ENCODE results near the gene CABCOCO1.

Gene CABCOCO1, protein sequence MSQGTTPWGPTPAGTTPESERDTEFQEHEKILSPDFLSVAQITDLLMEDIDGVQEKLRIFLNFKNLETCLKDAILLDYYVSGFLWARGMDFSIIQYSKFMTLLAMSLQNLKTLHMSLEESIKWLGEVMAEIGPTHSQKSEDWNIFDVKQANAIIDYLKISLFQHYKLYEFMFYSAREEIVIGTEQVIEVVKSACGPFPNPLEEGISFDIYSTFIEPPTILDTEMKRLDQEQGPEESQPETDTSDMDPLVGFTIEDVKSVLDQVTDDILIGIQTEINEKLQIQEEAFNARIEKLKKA

DNA sequence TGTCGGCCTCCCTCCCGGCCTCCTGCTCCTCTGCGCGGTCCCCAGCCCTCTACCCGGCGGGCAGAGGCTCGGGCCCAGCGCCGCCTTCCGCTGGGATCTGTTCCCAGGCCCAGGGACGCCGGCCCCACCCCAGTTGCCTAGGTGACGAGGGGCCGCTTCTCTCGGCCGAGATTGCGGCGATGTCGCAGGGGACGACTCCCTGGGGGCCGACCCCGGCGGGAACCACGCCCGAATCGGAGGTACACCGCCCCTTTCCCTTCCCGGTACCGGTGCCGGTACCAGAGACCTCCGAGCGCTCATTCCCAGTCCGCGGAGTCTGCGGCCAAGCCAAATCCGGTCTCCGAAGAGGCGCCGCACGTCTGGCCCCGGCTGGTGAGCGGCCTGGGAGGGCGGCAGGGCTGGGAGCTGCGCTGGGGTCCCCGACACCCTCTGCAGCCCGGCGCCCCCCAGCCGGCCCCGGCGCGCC lies at the start of gene CABCOCO1:
TSS of gene CABCOCO1 (plus strand) at position 136 of the 466 bp plus-strand sequence. CDS start at position 180, 44 bp downstream.
- DNase-seq (ENCODE audit: low read depth in 3 of 3) = no peak

DNA sequence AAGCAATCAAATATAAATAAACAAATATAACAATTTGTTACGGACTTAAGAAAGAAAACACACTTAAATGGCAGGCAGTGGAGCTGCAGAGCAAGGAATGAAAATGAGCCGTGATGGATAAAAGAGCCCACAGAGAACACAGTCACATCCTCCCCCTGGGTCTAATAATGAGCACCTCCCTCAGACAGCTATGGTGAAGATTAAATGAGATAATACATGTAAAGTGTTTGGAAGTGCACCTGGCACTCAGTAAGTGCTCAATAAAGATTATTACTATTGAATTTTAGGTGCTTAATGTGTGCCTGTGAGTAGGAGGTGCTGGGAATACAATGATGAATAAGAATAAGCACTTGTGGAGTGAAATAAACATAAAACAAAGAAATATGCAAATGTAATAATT lies 49.1 kb upstream of the CABCOCO1 start:
- no peak for DNase-seq (ENCODE audit: low read depth in 3 of 3)

DNA sequence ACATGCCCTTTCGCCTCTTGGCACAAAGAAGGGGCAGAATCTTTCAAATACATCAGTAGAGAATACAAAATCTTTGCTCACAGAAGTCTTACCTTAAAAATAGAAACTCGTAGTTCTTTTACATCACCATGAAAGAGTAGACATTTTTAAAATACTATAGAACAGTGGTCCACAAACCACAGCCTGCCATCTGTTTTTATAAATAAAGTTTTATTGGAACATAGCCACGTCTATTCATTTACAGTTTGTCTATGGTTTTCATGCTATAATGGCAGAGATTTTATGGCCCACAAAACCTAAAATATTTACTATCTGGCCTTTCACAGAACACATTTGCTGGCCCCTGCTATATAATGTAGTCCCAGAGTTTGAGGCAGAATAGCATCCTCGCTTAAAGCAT lies 46.1 kb upstream of the CABCOCO1 start:
- no peak for DNase-seq (ENCODE audit: low read depth in 3 of 3)

DNA sequence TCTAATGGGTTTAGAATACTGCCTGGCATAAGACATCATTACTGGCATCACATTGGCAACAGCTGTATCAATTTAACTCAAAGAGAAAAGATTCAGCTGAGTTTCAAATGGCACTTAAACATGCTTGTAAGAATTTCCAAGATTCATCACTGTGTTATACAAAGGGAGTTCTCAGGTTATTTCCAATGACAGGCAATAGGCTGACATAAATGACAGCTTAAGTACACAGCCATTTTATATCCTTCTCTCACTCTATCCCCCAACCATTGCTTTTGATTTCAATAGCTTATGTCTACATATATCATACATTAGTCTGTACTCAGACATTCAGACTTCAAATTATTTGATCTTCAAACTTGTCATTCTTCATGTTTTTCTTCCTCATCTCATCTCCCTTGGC lies 45.5 kb upstream of the CABCOCO1 start:
- DNase-seq (ENCODE audit: low read depth in 3 of 3) = no peak

DNA sequence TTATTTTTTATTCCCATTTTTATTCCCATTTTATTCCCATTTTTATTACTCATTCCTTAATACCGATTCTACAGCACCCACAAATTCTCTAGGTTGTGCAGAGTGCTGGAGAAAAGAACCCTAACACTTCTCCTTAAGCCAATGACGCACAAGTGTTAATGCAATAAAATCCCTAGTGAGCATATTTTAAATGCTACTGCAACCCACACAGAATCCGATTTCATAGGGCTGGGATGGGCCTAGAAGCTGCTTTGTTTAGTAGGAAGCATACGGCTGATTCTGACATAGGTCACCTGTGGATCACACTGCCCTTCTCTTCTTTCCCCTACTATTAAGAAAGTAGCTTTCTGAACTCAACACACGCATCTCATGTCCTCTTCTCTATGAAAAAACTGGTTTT lies 45.1 kb upstream of the CABCOCO1 start:
- DNase-seq (ENCODE audit: low read depth in 3 of 3) = no peak

DNA sequence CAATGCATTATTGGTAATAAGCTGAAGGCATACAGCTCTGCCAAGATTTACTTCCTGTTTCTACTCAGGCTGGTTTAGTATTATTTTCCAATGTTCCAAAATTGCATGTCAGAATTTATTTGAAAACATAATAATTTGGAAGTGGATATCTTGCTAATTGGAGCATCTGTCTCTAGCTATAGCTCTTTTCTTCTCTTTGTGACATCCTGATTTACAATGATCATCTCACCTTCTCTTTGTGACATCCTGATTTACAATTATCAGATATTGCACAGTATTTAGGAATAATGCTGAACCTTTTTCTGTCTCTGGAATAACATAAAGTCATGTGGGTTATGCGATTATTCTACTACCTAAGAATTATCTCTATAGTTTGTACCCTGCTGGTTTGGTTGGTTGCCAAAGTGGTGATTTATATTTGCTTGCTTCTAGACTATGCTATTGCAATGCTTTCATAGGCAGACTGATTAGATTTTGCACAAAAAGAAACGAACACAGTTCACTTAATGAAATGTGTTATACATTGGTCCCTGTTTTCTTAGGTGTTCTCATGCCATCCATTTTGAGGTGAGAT lies 44.3 kb upstream of the CABCOCO1 start:
- DNase-seq (ENCODE audit: low read depth in 3 of 3) = no peak

DNA sequence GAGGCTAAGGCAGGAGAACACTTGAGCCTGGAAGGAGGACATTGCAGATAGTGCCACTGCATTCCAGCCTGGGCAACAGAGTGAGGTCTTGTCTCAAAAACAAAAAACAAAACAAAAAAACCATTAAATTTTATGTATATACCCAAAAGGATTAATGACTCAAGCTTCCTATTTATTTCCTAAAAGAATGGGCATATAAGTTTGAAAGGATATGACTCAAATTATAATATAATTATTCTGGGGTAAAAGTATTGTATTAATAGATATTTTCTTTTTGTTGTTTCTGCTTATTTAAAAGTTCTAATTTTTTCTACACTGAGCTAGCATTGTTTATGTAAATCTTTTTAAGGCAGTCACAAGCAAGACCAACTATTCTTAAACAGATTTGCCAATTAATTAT lies 42.2 kb upstream of the CABCOCO1 start:
- DNase-seq (ENCODE audit: low read depth in 3 of 3) = no peak

DNA sequence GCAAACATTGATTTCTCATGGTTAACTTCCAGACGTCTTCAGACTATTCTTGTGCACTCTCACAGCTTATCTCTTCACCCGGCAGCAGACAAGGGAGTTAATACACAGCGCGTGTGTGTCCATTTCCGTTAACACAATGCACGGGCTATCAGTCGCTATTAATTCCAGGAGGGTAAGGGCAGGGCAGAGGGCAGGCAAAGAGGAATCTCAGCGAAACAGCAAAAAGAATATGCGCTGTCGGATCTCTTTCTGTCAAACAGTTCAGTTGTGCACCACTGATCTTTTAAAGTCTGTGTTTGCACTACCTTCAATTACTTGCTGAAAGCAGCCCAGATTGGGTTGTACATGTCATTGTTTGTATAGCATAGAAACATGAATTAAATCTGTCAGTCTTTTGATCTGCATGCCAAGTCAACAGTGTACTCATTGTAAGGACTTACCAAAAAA lies 41.1 kb upstream of the CABCOCO1 start:
- no peak for DNase-seq (ENCODE audit: low read depth in 3 of 3)

DNA sequence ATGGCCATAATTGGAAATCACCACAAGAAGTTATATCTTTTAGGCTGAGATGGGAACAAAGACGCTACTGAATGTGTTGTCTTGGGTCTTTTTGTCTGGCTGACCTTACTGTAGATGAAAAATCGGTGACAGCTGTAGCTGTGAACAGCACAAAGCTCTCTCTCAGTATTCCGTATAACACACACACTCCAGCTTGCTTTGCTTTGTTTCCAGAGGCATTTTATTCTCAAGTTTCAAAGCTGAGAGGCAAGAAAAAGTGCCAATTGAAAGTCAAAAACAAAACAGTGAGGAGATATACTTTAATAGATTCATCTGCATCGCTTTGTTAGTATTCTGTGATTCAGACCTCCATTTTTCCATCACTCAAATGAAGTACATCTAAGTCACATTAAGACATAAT lies 39.6 kb upstream of the CABCOCO1 start:
- DNase-seq (ENCODE audit: low read depth in 3 of 3) = no peak

DNA sequence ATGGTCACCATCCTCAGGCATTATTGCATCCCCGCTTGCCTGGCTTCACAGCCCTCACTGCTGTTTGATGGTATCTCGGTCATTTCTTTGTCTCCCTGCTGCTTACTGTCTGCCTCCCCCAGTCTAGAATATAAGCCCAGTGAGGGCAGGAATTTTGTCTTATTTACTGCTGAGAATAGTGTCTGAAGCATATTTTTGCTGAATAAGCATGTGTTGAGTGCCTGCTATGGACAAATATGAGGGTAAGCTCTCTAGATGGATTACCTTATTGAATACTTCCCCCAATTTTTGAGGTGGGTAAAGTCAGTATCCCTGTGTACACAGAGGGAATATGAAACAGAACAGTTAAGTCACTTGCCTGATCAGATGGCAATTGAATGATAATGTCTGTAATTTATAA lies 36.5 kb upstream of the CABCOCO1 start:
- DNase-seq (ENCODE audit: low read depth in 3 of 3) = no peak

DNA sequence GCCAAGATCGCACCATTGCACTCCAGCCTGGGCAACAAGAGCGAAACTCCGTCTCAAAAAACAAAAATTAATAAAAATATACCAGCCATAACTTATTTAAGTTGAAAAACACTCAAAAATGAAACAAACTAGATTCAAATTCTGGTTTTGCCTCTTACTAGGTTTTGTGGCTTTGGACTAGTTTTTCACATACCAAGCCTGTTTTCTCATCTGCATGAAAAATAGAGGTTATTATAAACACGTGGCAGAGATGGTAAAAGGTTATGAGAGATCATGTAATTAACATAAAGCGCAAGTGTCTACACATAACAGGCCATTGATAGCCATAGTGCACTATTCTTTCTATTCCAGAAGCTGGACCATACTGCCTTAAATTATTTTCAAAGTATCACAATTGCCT lies 35.5 kb upstream of the CABCOCO1 start:
- DNase-seq (ENCODE audit: low read depth in 3 of 3) = no peak

DNA sequence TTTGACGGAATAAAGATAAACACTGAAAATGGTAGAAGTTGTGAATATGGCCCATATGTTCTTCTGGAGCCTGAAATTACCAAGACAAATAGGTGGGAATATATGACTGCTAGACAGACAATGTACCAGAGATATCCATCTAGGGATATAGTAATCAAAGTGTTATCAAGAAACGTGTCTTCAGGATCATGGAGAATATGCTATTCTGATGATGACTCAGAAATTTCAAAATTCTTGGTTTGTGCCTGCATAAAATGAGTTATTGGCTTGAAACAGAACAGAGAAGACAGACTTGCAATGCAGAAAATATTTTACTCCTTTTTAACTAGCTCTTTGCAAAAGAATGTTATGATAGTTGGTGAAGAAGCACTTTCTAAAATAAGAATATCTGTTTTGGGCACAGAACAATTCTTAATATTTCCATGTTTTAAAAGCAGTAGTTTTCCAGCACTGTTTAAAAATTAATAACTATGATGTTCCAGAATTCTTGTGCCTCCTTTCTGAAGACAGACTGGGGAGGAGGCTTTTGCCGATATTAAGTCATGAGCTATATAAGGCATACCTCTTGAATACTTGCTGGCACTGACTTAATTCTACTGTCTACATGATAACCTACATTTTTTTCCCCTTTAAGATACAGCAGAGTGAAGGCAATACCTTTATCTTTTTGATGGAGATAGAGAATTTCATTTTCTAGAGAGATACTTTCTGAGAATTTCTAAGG lies 34.4 kb upstream of the CABCOCO1 start:
- no peak for DNase-seq (ENCODE audit: low read depth in 3 of 3)

DNA sequence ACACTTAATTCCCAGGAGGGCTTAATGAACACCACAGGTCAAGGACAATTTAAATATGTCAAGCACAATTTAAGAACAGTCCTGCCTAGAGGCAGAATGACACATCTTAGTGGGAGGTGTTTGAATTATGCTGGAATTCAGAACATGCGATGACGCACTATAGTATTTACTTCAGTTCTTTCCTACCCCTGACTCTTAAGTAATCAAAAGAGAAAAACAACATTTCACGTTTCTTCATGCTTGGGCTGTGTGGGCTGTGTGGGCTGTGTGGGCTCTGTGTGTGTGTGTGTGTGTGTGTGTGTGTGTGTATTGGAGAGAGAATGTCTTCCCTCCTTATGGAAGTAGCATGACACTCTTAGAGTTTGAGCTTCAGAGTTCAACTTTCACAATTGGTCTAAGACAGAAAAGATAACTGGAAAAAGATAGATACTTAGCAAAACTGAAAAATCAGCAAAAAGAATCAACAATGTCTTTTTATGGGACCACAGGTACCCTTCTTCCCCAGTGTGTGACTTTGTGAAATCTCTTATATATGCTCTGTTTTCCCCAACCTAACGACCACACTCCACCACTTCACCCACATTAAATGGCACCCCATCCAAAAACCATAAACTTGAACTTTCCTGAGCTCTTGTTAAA lies 33.7 kb upstream of the CABCOCO1 start:
- no peak for DNase-seq (ENCODE audit: low read depth in 3 of 3)

DNA sequence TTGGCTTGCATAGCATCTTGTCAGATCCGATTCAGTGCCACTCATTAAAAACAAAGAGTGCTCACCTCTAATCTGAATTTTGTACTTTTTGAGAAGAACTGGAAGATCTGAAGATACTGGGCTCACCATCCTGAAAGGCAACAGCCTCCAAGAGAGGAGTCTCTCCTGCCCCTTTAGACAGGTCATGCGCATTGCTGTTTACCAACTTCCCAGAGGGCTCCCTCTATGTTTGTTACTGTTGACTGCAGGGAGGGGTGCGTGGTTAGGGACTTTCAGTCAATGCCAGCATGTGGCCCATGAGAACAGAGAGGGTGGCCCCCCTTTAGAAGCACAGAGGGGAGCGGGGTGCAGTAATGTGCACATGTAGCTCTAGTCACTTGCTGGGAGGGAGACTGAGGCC lies 33.2 kb upstream of the CABCOCO1 start:
- no peak for DNase-seq (ENCODE audit: low read depth in 3 of 3)

DNA sequence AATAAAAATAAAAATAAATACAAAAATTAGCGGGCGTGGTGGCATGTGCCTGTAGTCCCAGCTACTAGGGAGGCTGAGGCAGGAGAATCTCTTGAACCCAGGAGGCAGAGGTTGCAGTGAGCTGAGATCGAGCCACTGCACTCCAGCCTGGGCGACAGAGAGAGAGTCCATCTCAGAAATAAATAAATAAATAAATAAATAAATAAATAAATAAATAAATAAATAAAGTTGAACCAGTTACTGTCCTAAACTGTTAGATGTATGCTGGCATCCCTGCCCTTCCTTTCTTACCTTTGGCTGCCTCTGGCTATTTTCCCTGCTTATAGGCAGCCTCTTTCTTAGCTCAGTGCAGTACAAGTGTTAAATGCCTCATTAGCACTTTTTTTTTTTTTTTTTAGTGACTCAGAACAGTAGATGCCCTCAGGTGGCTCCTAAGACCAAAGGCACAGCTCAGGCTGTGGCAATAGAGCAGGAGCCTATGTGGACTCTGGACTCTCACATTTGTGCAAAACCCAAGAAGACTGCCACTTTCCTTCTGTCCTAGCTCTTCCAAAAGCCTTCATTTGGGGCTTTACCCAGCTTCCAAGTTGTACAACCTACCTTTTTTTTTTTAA lies 30.6 kb upstream of the CABCOCO1 start:
- DNase-seq (ENCODE audit: low read depth in 3 of 3) = no peak

DNA sequence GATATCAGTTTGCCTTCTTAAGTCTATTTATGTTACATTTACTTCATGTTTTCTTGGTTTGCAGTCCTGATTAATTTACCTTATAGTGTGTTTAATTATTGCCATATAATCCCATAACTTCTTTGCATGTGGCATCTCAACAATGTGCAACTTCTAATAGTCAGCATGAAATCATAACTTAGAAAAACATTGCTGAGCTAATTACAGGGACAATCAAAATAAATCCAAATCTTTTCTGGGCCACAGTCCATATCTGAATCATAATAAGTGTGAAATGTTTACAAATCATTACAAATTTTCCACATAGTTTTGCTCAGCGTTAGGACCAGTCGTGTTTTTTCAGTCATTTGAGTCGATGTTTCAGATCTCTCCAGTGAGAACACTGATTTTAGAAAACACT lies 29.1 kb upstream of the CABCOCO1 start:
- DNase-seq (ENCODE audit: low read depth in 3 of 3) = no peak

DNA sequence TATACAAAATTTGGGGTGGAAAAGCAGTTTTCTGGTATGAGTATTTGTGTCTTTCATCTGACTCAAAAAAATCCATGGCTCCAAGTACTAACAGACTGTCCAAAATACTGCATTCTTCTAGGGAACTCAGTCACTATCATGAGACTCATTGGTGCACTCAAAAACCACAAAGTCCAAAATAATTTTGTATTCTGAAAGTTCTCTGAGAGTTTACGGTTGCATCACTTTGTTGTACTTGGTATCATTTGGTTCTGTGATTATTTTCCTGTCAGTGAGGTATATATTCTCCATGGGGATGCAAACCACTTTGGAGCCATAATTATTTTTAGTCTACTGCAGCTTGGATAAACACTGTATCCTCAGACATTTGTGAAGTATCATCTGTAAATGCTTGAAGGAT lies 28.0 kb upstream of the CABCOCO1 start:
- DNase-seq (ENCODE audit: low read depth in 3 of 3) = no peak

DNA sequence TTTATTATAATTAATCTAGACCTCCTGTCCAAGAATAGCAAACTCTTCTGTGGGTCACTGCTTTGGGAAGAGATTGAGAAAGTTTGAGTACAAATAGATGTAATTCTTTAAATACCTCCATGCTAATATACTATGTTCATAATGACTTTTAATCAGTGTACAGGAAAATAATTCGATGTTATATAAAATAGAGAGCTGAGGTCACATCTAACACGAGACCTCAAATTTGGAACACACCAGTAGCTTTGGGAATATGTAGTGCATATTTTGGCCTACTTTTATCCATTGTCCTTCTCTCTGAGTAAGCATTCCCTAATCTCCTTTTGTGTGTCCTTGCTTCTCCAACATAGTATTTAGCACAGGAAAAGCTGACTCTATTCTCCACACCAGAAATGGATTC lies 27.3 kb upstream of the CABCOCO1 start:
- DNase-seq (ENCODE audit: low read depth in 3 of 3) = no peak

DNA sequence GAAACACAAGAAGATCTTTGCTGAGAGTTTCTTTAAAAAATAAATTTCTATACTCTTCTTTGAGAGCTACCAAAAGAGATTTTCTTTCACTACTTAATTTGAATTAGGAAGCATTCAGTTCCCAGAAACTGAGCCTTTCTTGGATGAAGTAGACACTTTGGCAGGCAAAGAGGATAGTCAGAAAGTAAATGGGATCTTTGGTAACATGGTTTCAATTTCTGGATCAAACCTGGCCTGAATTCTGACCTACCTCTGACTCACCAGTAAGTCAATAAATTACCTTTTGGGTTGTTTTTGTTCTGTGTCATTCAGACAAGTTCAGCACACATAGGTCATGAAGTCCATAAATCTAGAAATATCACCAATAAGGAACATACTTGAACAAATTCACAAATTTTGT lies 26.8 kb upstream of the CABCOCO1 start:
- no peak for DNase-seq (ENCODE audit: low read depth in 3 of 3)

DNA sequence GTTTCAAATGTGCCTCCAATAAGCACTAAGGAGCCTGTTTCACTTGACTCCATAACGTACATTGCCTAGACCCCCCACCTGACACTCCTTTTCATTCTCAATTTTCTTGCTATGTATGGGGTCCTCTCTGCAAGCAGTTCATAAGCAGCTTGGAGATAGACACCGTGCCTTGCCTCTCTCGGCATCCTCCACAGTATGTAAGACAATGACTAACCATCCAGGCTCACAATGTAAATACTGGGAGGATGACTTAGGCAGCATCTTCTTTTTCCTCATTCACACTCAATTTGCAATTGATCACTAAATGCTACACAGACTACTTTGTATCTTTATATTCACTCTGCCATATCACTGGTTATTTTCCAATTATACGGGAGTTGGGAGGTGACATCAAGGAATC lies 22.8 kb upstream of the CABCOCO1 start:
- no peak for DNase-seq (ENCODE audit: low read depth in 3 of 3)

DNA sequence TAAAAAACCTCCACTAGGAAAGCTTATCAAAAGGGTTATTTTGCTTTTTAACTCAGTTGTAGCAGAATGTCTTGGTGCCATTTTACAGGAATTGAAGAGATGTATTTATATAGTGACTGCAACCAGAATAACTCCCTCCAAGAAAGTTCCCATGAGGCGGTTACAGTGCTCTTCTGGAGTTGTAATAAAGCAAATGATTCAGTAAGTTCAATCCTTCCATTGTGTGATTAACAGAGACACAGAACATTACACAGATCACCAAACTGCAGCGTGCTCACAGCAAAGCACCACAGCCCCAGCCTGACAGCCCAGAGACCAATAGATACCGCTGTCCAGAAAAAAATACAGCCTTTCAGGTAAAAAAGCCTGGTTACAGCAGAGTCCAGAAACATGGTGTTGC lies 21.9 kb upstream of the CABCOCO1 start:
- DNase-seq (ENCODE audit: low read depth in 3 of 3) = no peak

DNA sequence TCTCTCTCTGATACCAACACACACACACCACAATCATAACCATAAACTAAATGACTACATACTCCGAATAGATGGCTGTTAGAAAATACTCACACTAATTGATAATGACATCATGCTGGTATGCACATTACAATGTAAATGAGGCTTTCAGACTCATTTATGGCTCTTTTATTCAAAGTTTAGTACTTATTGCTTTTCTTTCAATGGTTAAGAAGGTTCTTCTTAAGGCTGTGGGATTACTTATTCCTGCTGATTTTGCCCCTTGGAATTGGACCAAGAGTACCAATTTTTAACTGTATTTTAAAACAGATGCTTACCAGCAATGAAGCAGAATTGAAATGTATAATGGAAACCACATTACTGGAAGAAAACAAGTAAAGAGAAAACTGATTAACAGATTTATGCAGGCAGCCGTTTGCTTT lies 20.6 kb upstream of the CABCOCO1 start:
- DNase-seq (ENCODE audit: low read depth in 3 of 3) = no peak

Measured in stimulated activated CD4-positive, alpha-beta T cell treated with anti-CD3 and anti-CD28 coated beads, TNF-alpha, amount 100 ng/mL, for 48 hours (primary cell).